K562 (cell line): ENCODE data around the gene BAIAP3. TPM values are rescaled to one million over a fixed set of nuclear protein-coding genes. Genes with fewer than 3 reads are reported as not detected.

ENCODE experiments used
- GATAD2B ChIP-seq: fragments of 450-650 bp; IDR thresholded peaks from 2 replicates; pipeline ENCODE4 v1.6.1; 2017; ENCODE audit warnings: mild to moderate bottlenecking, borderline replicate concordance
- HIVEP1 ChIP-seq: fragments of 250-450 bp; sonication (Bioruptor Pico); IDR thresholded peaks from 2 replicates; pipeline ENCODE4 v1.4.0; 2020; ENCODE audit warnings: mild to moderate bottlenecking
- IRF2 ChIP-seq: sonication (generic); formaldehyde crosslinking; IDR thresholded peaks from 2 replicates; pipeline ENCODE4 v1.8.1; 2022; ENCODE audit warnings: mild to moderate bottlenecking, missing genetic modification reagents
- MCM2 ChIP-seq: fragments of 450-650 bp; IDR thresholded peaks from 2 replicates; pipeline ENCODE4 v1.6.1; 2017; ENCODE audit warnings: low read depth, mild to moderate bottlenecking
- MED1 ChIP-seq: sonication (generic); formaldehyde crosslinking; IDR thresholded peaks from 2 replicates; pipeline ENCODE4 v1.8.1; 2023; ENCODE audit warnings: missing genetic modification reagents, borderline replicate concordance
- MXD1 ChIP-seq: fragments of 250-450 bp; sonication (Bioruptor Pico); IDR thresholded peaks from 2 replicates; pipeline ENCODE4 v1.8.0; 2021; ENCODE audit warnings: borderline replicate concordance, mild to moderate bottlenecking, moderate library complexity; ENCODE audit not compliant: poor library complexity, severe bottlenecking
- NCOR1 ChIP-seq: fragments of 450-650 bp; IDR thresholded peaks from 2 replicates; pipeline ENCODE4 v1.6.1; 2016; ENCODE audit warnings: mild to moderate bottlenecking, moderate library complexity
- NELFE ChIP-seq: IDR thresholded peaks from 2 replicates; pipeline ENCODE4 v1.6.1; 2011; ENCODE audit warnings: mild to moderate bottlenecking; ENCODE audit not compliant: insufficient read depth, insufficient read length
- PHF21A ChIP-seq: fragments of 450-650 bp; IDR thresholded peaks from 2 replicates; pipeline ENCODE4 v1.6.1; 2017; ENCODE audit warnings: low read depth, borderline replicate concordance
- POLR2H ChIP-seq: IDR thresholded peaks from 2 replicates; pipeline ENCODE4 v1.6.1; 2016; ENCODE audit warnings: missing genetic modification characterization, low read depth, mild to moderate bottlenecking, control low read depth, missing compliant biosample characterization, moderate library complexity
- ZBTB33 ChIP-seq: sonication (generic); formaldehyde crosslinking; IDR thresholded peaks from 2 replicates; pipeline ENCODE4 v1.8.1; 2023; ENCODE audit warnings: mild to moderate bottlenecking, missing genetic modification reagents
- ZNF263 ChIP-seq: sonication (generic); formaldehyde crosslinking; IDR thresholded peaks from 2 replicates; pipeline ENCODE4 v1.8.0; 2022; ENCODE audit warnings: mild to moderate bottlenecking, missing genetic modification reagents, borderline replicate concordance
- ZNF395 ChIP-seq: fragments of 200-800 bp; sonication (Bioruptor generic); IDR thresholded peaks from 2 replicates; pipeline ENCODE4 v1.6.1; 2017; ENCODE audit warnings: missing genetic modification characterization, missing compliant biosample characterization
- ZNF431 ChIP-seq: sonication (generic); formaldehyde crosslinking; IDR thresholded peaks from 2 replicates; pipeline ENCODE4 v1.8.0; 2022; ENCODE audit warnings: mild to moderate bottlenecking, missing genetic modification reagents
- ZNF717 ChIP-seq: fragments of 250-450 bp; sonication (Bioruptor Pico); IDR thresholded peaks from 2 replicates; pipeline ENCODE4 v1.5.0; 2021
- ZNF764 ChIP-seq: fragments of 250-450 bp; sonication (Bioruptor Pico); IDR thresholded peaks from 2 replicates; pipeline ENCODE4 v1.4.0; 2020; ENCODE audit warnings: low read depth, mild to moderate bottlenecking, moderate library complexity
- ZNF785 ChIP-seq: fragments of 250-450 bp; sonication (Bioruptor Pico); IDR thresholded peaks from 2 replicates; pipeline ENCODE4 v1.4.0; 2020; ENCODE audit warnings: mild to moderate bottlenecking
- polyA plus RNA-seq, 8 experiments: library from polyadenylated mRNA; depleted of rRNA in 4 of 8; stranded (reverse) in 5 of 8; unstranded in 3 of 8; fragments of >200 nt; fragmentation: Nextera tagmentation in 2 of 8; fragmentation: Illumina TruSeq in 1 of 8; extraction: Ambion mirVana in 2 of 8; extraction: Trizol in 1 of 8; gene quantifications; 2 replicates each; pipeline versions ENCODE4 v1.2.1 to v1.2.3, GENCODE V29; 2011 to 2014; ENCODE audit warnings: inconsistent platforms in 1 of 8, missing spikeins in 1 of 8
- total RNA-seq, 7 experiments: library from RNA; depleted of rRNA in 6 of 7; stranded (reverse); fragments of >200 nt in 6 of 7; fragmentation: Illumina TruSeq in 2 of 7; extraction: Trizol in 2 of 7; gene quantifications; 2 replicates each; pipeline versions ENCODE4 v1.2.1 to v1.2.3, GENCODE V29; 2011 to 2021; ENCODE audit warnings: low replicate concordance in 1 of 7
- TF ChIP-seq, protein P1 (sequence below): fragments of 200-400 bp; formaldehyde crosslinking; IDR thresholded peaks from 2 replicates; pipeline ENCODE4 v1.6.1; 2017; ENCODE audit warnings: mild to moderate bottlenecking, low read depth, low read length, moderate library complexity
- TF ChIP-seq, protein P2 (sequence below): sonication (generic); formaldehyde crosslinking; IDR thresholded peaks from 2 replicates; pipeline ENCODE4 v1.8.1; 2022; ENCODE audit warnings: missing genetic modification reagents
- TF ChIP-seq, protein P3 (sequence below): fragments of 450-650 bp; IDR thresholded peaks from 2 replicates; pipeline ENCODE4 v1.6.1; 2016

The BAIAP3 gene
- total and polyA plus RNA-seq, 9 of the 15 experiments (the other 6 are each of a cell fraction or from before 2014, with no cell fraction given): 0.03 to 4.5 (median 0.57) TPM; not detected in 1

GRCh38 chr16:1375741-1376410 lies 42.4 kb downstream of the BAIAP3 start (continued):
- TF ChIP-seq, protein P1, sequence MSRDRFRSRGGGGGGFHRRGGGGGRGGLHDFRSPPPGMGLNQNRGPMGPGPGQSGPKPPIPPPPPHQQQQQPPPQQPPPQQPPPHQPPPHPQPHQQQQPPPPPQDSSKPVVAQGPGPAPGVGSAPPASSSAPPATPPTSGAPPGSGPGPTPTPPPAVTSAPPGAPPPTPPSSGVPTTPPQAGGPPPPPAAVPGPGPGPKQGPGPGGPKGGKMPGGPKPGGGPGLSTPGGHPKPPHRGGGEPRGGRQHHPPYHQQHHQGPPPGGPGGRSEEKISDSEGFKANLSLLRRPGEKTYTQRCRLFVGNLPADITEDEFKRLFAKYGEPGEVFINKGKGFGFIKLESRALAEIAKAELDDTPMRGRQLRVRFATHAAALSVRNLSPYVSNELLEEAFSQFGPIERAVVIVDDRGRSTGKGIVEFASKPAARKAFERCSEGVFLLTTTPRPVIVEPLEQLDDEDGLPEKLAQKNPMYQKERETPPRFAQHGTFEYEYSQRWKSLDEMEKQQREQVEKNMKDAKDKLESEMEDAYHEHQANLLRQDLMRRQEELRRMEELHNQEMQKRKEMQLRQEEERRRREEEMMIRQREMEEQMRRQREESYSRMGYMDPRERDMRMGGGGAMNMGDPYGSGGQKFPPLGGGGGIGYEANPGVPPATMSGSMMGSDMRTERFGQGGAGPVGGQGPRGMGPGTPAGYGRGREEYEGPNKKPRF: no peak
- no peak for TF ChIP-seq IRF2
- TF ChIP-seq GATAD2B: no peak
- 0 out of 2 replicates have a peak, but pooled peaks have one; percentile 19 for TF ChIP-seq MCM2
- no peak for TF ChIP-seq HIVEP1 (CRISPR knock-in tag)
- no peak for TF ChIP-seq PHF21A
- peak; percentile 99 for TF ChIP-seq ZNF263 (CRISPR knock-in tag)
- TF ChIP-seq POLR2H (tag): no peak
- TF ChIP-seq ZNF717 (CRISPR knock-in tag): no peak
- no peak for TF ChIP-seq ZNF764 (CRISPR knock-in tag)
- TF ChIP-seq ZNF431: no peak
- peak; percentile 47 for TF ChIP-seq ZBTB33 (CRISPR knock-in tag)
- TF ChIP-seq, protein P2, sequence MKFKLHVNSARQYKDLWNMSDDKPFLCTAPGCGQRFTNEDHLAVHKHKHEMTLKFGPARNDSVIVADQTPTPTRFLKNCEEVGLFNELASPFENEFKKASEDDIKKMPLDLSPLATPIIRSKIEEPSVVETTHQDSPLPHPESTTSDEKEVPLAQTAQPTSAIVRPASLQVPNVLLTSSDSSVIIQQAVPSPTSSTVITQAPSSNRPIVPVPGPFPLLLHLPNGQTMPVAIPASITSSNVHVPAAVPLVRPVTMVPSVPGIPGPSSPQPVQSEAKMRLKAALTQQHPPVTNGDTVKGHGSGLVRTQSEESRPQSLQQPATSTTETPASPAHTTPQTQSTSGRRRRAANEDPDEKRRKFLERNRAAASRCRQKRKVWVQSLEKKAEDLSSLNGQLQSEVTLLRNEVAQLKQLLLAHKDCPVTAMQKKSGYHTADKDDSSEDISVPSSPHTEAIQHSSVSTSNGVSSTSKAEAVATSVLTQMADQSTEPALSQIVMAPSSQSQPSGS (CRISPR knock-in tag): no peak
- no peak for TF ChIP-seq ZNF785
- TF ChIP-seq NCOR1: no peak
- TF ChIP-seq MED1 (CRISPR knock-in tag): no peak
- no peak for TF ChIP-seq NELFE
- TF ChIP-seq, protein P3, sequence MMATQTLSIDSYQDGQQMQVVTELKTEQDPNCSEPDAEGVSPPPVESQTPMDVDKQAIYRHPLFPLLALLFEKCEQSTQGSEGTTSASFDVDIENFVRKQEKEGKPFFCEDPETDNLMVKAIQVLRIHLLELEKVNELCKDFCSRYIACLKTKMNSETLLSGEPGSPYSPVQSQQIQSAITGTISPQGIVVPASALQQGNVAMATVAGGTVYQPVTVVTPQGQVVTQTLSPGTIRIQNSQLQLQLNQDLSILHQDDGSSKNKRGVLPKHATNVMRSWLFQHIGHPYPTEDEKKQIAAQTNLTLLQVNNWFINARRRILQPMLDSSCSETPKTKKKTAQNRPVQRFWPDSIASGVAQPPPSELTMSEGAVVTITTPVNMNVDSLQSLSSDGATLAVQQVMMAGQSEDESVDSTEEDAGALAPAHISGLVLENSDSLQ: peak; percentile 38; the same call in 1 of the 2 replicates
- no peak for TF ChIP-seq MXD1 (CRISPR knock-in tag)
- no peak for TF ChIP-seq ZNF395 (CRISPR knock-in tag)
